Neuronal stem cell (in vitro differentiated cells): ENCODE results near the gene XPC.

ENCODE experiments used
- DNase-seq: peaks from one replicate; pipeline ENCODE4 v3.0.0-alpha.2; 2013; ENCODE audit warnings: low spot score
- H2AFZ ChIP-seq: one replicate; pipeline ENCODE4 v1.6.1; 2013; ENCODE audit warnings: mild to moderate bottlenecking, low read length, inconsistent platforms
- H2AK5ac ChIP-seq: 2 replicates; pipeline ENCODE4 v1.6.1; 2013; ENCODE audit warnings: low read depth, mild to moderate bottlenecking, inconsistent platforms, low read length, moderate library complexity, mixed read lengths
- H2BK120ac ChIP-seq: 2 replicates; pipeline ENCODE4 v1.6.1; 2013; ENCODE audit warnings: low read depth, mild to moderate bottlenecking, inconsistent platforms, low read length, moderate library complexity, mixed read lengths
- H2BK12ac ChIP-seq: one replicate; pipeline ENCODE4 v1.6.1; 2013; ENCODE audit warnings: low read length, inconsistent platforms
- H2BK15ac ChIP-seq: 2 replicates; pipeline ENCODE4 v1.6.1; 2013; ENCODE audit warnings: mild to moderate bottlenecking, low read length, inconsistent platforms, mixed read lengths
- H2BK5ac ChIP-seq: one replicate; pipeline ENCODE4 v1.6.1; 2013; ENCODE audit warnings: inconsistent platforms, mild to moderate bottlenecking, low read length, moderate library complexity
- H3K14ac ChIP-seq: one replicate; pipeline ENCODE4 v1.6.1; 2013; ENCODE audit warnings: low read length, inconsistent platforms
- H3K18ac ChIP-seq: 2 replicates; pipeline ENCODE4 v1.6.1; 2013; ENCODE audit warnings: low read length, inconsistent platforms
- H3K23ac ChIP-seq: 2 replicates; pipeline ENCODE4 v1.6.1; 2013; ENCODE audit warnings: low read depth, mild to moderate bottlenecking, mixed read lengths, low read length, inconsistent platforms; ENCODE audit not compliant: poor library complexity
- H3K27ac ChIP-seq: replicated peaks from 3 replicates; pipeline ENCODE4 v1.5.1; 2013; ENCODE audit warnings: low read length, inconsistent platforms
- H3K27me3 ChIP-seq, 3 experiments: 2 replicates each; pipeline ENCODE4 v1.6.1; 2013; ENCODE audit warnings: low read length in 3 of 3, mild to moderate bottlenecking in 2 of 3, inconsistent platforms in 1 of 3, low read depth in 1 of 3, mixed read lengths in 1 of 3, moderate library complexity in 1 of 3; ENCODE audit not compliant: control insufficient read depth in 3 of 3, insufficient read depth in 3 of 3
- H3K36me3 ChIP-seq, 2 donors: replicated peaks in 1 of 2; 2 replicates each; pipeline ENCODE4 v1.6.1; 2013; ENCODE audit warnings: low read length in 2 of 2; ENCODE audit not compliant: control insufficient read depth in 2 of 2, insufficient read depth in 2 of 2
- H3K4ac ChIP-seq: 2 replicates; pipeline ENCODE4 v1.6.1; 2013; ENCODE audit warnings: inconsistent platforms, mild to moderate bottlenecking, low read length, moderate library complexity
- H3K4me1 ChIP-seq, 2 donors: 1 replicate in 1 of 2; 2 replicates in 1 of 2; pipeline ENCODE4 v1.6.1; 2013; ENCODE audit warnings: low read length in 2 of 2, low read depth in 1 of 2; ENCODE audit not compliant: control insufficient read depth in 2 of 2, insufficient read depth in 1 of 2
- H3K4me2 ChIP-seq: one replicate; pipeline ENCODE4 v1.6.1; 2013; ENCODE audit warnings: mild to moderate bottlenecking, low read length, inconsistent platforms; ENCODE audit not compliant: insufficient read depth, poor library complexity, severe bottlenecking
- H3K4me3 ChIP-seq, 2 donors: 2 replicates each; pipeline ENCODE4 v1.5.1; 2013; ENCODE audit warnings: low read length in 2 of 2, mild to moderate bottlenecking in 2 of 2, inconsistent platforms in 1 of 2, moderate library complexity in 1 of 2
- H3K79me1 ChIP-seq: one replicate; pipeline ENCODE4 v1.6.1; 2013; ENCODE audit warnings: low read depth, mild to moderate bottlenecking, inconsistent platforms, low read length, moderate library complexity
- H3K9ac ChIP-seq: one replicate; pipeline ENCODE4 v1.6.1; 2013; ENCODE audit warnings: mild to moderate bottlenecking, low read depth, low read length, inconsistent platforms; ENCODE audit not compliant: poor library complexity
- H3K9me3 ChIP-seq, 2 donors: replicated peaks in 1 of 2; 2 replicates each; pipeline versions ENCODE3 to v1.6.1; 2013; ENCODE audit warnings: low read length in 2 of 2, mild to moderate bottlenecking in 2 of 2, inconsistent platforms in 1 of 2, low read depth in 1 of 2, mixed read lengths in 1 of 2, moderate library complexity in 1 of 2; ENCODE audit not compliant: control insufficient read depth in 2 of 2, insufficient read depth in 1 of 2
- H4K8ac ChIP-seq: one replicate; pipeline ENCODE4 v1.6.1; 2013; ENCODE audit warnings: low read depth, mild to moderate bottlenecking, inconsistent platforms, low read length, moderate library complexity
- H4K91ac ChIP-seq: one replicate; pipeline ENCODE4 v1.6.1; 2013; ENCODE audit warnings: low read length, low read depth, mild to moderate bottlenecking, inconsistent platforms; ENCODE audit not compliant: poor library complexity
- WGBS, 2 donors: extraction: QIAGEN DNeasy Blood & Tissue Kit; methylation state at CpG; one replicate each; pipeline ENCODE4 v1.1.7; 2013; ENCODE audit warnings: missing lambda C conversion rate in 2 of 2, mixed read lengths in 1 of 2; ENCODE audit not compliant: insufficient read length in 2 of 2, insufficient replicate concordance in 1 of 2; ENCODE audit errors: extremely low coverage in 2 of 2; 5-methylcytosine and 5-hydroxymethylcytosine counted together

XPC gene

DNA sequence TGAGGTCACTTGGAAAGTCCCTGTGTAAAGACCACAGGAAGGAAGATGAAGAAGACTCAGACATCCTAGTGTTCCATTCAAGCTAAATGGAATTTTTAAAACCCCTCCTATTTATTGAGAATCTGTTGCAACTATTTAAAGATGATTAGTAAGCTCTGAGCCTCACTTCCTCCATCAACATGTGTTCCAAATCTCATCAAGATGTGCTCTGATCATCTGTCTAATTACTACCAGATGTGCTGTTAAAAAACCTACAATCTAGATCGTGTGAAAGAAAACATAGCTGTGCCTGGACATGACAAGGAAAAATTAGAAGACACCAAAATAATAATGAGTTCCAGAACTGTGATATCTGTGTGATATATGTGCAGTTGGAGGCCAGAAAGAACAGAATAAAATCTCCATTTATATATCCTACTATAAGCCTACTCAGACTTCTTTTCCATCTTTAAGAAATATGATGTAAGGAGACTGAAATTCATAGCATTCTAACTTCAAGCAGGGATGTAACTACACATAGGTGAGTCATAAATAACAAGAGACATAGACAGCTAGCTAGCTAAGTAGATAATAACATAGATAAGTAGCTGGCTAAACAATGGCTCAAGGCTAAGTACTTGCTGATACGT, 7.8 kb downstream of the XPC start:
- Histone ChIP-seq H3K79me1 (no peaks in the 10 kb centered on the region), H2AK5ac (no peak overlapping the region), H2BK120ac (no peak overlapping the region), H3K4me3 (no peak overlapping the region), H3K36me3 (peaks cover 40 to 79% of the 10 kb centered on the region in 2 donors), H3K4me2 (no peak overlapping the region), H3K23ac (no peak overlapping the region), H3K14ac (no peak overlapping the region), H3K9ac (no peak overlapping the region), H3K4ac (no peak overlapping the region), H4K8ac (no peak overlapping the region), H3K4me1 (peaks cover 0 to 4% of the 10 kb centered on the region in 2 donors), H4K91ac (no peak overlapping the region), H2BK15ac (no peak overlapping the region), H2BK5ac (no peak overlapping the region), H2AFZ (no peak overlapping the region), H3K9me3 (no peaks in the 10 kb centered on the region), H3K18ac (no peak overlapping the region), H3K27me3 (no peaks in the 10 kb centered on the region), H2BK12ac (no peak overlapping the region), H3K27ac (no peak overlapping the region)
- no peak for DNase-seq
- no CpG with 5 or more reads among the region's 2 CpGs for WGBS, 2 donors

DNA sequence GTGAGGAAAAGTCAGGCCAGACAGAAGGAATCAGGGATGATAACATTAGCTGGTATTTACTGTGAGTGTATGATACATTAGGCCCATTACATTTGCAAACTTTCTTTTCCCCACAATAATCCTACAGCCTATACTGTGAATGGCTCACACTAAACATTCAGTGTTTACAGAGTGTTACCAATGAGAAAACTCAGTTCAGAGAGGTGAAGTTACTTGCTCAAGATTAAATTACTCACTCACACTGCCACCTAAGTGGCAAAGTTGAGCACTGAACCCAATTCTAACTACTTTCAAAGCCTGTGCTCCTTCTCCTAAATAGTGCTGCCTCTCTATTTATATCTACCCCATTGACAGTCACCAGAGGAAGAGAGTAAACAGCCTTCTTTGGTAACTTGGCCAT, 8.5 kb downstream of the XPC start:
- H3K23ac ChIP-seq, result no peak overlapping the region
- H3K9me3 ChIP-seq, result no peaks in the 10 kb centered on the region
- DNase-seq, result no peak
- H3K4me3 ChIP-seq, result no peak overlapping the region
- H3K4me1 ChIP-seq, result peaks cover 0 to under 1% of the 10 kb centered on the region in 2 donors
- no peaks in the 10 kb centered on the region for H3K27me3 ChIP-seq
- H3K4me2 ChIP-seq, result no peak overlapping the region
- H3K27ac ChIP-seq, result no peak overlapping the region
- H3K79me1 ChIP-seq, result no peaks in the 10 kb centered on the region
- H3K18ac ChIP-seq, result no peak overlapping the region
- H2BK5ac ChIP-seq, result no peak overlapping the region
- H3K14ac ChIP-seq, result no peak overlapping the region
- no peak overlapping the region for H3K9ac ChIP-seq
- no peak overlapping the region for H2AFZ ChIP-seq
- H2AK5ac ChIP-seq, result no peak overlapping the region
- no peak overlapping the region for H2BK12ac ChIP-seq
- H3K4ac ChIP-seq, result no peak overlapping the region
- peaks cover 46 to 87% of the 10 kb centered on the region in 2 donors for H3K36me3 ChIP-seq
- H2BK120ac ChIP-seq, result no peak overlapping the region
- H4K91ac ChIP-seq, result no peak overlapping the region
- H2BK15ac ChIP-seq, result no peak overlapping the region
- no peak overlapping the region for H4K8ac ChIP-seq

DNA sequence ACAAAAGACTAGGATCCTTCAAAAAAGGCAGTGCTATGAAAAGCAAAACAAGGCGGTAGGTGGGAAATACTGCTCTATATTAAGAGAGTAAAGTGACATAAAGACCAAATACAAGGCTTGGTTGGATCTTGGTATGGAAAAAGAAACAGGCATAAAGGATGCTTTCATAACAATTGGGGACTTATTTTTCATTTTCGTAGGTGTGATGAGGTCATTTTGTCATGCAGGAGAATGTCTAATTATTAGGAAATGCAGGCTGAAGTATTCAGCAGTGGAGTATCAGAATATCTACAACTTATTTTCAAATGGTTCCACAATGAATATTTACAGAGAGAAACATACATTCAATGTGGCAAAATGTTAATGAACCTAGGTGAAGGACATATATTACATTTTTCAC, 9.0 kb downstream of the XPC start:
- Histone ChIP-seq H3K4ac (no peak overlapping the region), H2BK5ac (no peak overlapping the region), H3K36me3 (peaks cover 50 to 91% of the 10 kb centered on the region in 2 donors), H3K4me2 (no peak overlapping the region), H3K27me3 (no peaks in the 10 kb centered on the region), H2AK5ac (no peak overlapping the region), H3K23ac (no peak overlapping the region), H2BK12ac (no peak overlapping the region), H4K8ac (no peak overlapping the region), H2AFZ (no peak overlapping the region), H3K9me3 (no peaks in the 10 kb centered on the region), H3K18ac (no peak overlapping the region), H3K27ac (no peak overlapping the region), H2BK15ac (no peak overlapping the region), H3K4me1 (no peaks in the 10 kb centered on the region), H3K79me1 (no peaks in the 10 kb centered on the region), H2BK120ac (no peak overlapping the region), H4K91ac (no peak overlapping the region), H3K14ac (no peak overlapping the region), H3K4me3 (no peak overlapping the region), H3K9ac (no peak overlapping the region)
- DNase-seq, result no peak
- WGBS, 2 donors, result no CpG with 5 or more reads among the region's 2 CpGs

DNA sequence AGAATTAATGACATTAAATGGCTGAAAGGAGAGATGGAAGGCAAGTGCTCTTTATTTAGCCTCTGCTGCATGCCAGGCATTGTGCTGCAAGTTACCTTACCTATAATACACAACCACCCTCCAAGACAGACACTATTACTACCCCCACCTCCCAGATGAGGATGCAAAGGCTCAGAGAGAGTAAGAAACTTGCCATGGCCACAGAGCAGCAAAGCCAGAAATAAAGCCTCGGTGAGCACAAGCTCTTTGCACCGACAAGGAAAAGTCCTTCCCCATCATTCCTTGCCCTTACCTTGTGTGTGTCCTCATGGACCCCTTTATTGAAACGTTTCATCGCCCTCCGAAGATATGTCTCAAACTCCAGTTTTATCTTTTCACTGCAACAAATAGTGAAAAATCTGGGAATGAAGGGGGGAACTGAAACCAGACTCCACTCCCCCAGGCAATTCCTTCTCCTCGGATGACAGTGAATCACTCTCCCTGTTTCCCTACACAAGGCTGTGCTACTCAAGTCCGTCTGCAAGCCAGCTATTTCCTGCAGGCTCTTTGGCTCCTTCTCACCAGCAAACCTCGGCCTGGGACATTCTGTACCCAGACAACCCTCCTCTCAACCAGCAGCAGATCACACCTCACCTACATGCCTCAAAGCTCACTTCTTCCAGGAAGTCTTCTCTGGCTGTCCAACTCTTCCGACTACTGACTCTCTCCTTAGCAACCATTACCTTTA, 11.4 kb downstream of the XPC start:
- Histone ChIP-seq H4K8ac (no peak overlapping the region), H3K4me3 (no peak overlapping the region), H2BK5ac (no peak overlapping the region), H3K36me3 (peaks cover 51 to 100% of the 10 kb centered on the region in 2 donors), H2BK15ac (no peak overlapping the region), H2BK120ac (no peak overlapping the region), H3K4me2 (no peak overlapping the region), H2AFZ (no peak overlapping the region), H4K91ac (no peak overlapping the region), H3K9ac (no peak overlapping the region), H3K4ac (no peak overlapping the region), H3K27ac (no peak overlapping the region), H3K9me3 (peaks cover 0 to 16% of the 10 kb centered on the region in 2 donors), H3K27me3 (no peaks in the 10 kb centered on the region), H3K4me1 (no peaks in the 10 kb centered on the region), H2BK12ac (no peak overlapping the region), H3K79me1 (no peaks in the 10 kb centered on the region), H2AK5ac (no peak overlapping the region), H3K14ac (no peak overlapping the region), H3K23ac (no peak overlapping the region), H3K18ac (no peak overlapping the region)
- no CpG with 5 or more reads among the region's 9 CpGs for WGBS, 2 donors
- DNase-seq, result no peak
